ENCODE results near the gene ASAP3.

DNA sequence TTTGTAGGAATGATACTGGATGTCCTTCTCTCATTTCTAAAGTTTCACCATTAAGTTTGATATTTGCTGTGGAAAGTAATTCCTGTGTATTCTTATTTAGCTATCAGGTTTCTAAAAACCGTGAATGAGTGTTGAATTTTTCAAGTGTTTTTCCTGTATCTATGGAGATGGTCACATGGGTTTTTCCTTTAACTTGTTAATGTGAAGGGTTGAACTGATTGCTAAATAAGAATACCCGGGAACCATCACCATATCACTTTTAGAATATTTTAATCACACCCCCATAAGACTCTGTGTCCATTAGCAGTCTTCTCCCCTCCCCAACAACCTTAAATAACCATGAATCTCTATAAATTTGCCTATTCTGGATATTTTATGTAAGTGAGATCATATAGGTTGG lies 16.5 kb upstream of the ASAP3 start:
- TF ChIP-seq, protein P1, sequence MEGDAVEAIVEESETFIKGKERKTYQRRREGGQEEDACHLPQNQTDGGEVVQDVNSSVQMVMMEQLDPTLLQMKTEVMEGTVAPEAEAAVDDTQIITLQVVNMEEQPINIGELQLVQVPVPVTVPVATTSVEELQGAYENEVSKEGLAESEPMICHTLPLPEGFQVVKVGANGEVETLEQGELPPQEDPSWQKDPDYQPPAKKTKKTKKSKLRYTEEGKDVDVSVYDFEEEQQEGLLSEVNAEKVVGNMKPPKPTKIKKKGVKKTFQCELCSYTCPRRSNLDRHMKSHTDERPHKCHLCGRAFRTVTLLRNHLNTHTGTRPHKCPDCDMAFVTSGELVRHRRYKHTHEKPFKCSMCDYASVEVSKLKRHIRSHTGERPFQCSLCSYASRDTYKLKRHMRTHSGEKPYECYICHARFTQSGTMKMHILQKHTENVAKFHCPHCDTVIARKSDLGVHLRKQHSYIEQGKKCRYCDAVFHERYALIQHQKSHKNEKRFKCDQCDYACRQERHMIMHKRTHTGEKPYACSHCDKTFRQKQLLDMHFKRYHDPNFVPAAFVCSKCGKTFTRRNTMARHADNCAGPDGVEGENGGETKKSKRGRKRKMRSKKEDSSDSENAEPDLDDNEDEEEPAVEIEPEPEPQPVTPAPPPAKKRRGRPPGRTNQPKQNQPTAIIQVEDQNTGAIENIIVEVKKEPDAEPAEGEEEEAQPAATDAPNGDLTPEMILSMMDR (IDR thresholded peaks at IDR 0.05; ENCODE audit: insufficient read depth, low read depth, low read length) = no peak
- no peak for TF ChIP-seq EZH2 (IDR thresholded peaks at IDR 0.05; ENCODE audit: insufficient read depth, low read length)
